Endometrial microvascular endothelial cells (primary cell): Measurements from ENCODE around the gene LCE1E. TPM values are rescaled to one million over a fixed set of nuclear protein-coding genes. Genes with fewer than 3 reads are reported as not detected.

Source experiments
- in situ Hi-C: cut with HindIII; loops from 2 replicates; pipeline ENCODE4 v1.10.0; 2017; ENCODE audit warnings: low sequenced_read_pairs, low pct_unique_long_range_greater_than_20kb; ENCODE audit errors: inconsistent ontology term
- total RNA-seq: library from RNA; depleted of rRNA; stranded (reverse); fragments of >200 nt; gene quantifications from one replicate; pipeline ENCODE4 v1.2.3, GENCODE V29; 2015; ENCODE audit errors: inconsistent ontology term

Gene LCE1E
- total RNA-seq: not detected

DNA sequence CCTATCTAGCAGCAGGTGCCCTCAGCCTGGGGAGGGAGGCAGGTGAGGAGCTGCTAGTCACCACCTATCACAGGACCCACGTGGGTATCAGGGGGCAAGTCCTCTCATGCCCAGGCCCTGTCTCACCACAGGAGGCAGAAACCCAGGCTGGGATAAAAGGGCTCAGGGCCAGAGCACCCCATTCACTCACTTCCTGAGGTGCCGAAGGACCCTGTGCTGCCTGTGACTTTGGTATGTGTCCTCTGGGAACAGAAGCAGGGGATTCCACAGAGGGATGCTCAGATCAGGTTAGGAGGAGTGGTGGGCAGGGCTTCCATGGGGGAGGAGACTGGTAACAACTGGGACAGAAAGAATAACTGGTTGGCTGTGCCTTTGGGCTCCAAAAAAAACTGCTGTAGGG is at the start of gene LCE1E:
LCE1E (plus strand) TSS at position 181 of the 400 bp plus-strand sequence. CDS start 1,043 bp downstream, outside the sequence.
- in situ Hi-C loops: no loop called here

- in situ Hi-C loops: no loop called here
These were observed 48.1 kb upstream of the LCE1E start for GRCh38 chr1:152737997-152738396.

GRCh38 chr1:152739841-152740240 is 46.2 kb upstream of the LCE1E start:
- in situ Hi-C loops: no loop called here

- in situ Hi-C loops: no loop called here
These were observed 44.4 kb upstream of the LCE1E start for GRCh38 chr1:152741656-152742055.

DNA sequence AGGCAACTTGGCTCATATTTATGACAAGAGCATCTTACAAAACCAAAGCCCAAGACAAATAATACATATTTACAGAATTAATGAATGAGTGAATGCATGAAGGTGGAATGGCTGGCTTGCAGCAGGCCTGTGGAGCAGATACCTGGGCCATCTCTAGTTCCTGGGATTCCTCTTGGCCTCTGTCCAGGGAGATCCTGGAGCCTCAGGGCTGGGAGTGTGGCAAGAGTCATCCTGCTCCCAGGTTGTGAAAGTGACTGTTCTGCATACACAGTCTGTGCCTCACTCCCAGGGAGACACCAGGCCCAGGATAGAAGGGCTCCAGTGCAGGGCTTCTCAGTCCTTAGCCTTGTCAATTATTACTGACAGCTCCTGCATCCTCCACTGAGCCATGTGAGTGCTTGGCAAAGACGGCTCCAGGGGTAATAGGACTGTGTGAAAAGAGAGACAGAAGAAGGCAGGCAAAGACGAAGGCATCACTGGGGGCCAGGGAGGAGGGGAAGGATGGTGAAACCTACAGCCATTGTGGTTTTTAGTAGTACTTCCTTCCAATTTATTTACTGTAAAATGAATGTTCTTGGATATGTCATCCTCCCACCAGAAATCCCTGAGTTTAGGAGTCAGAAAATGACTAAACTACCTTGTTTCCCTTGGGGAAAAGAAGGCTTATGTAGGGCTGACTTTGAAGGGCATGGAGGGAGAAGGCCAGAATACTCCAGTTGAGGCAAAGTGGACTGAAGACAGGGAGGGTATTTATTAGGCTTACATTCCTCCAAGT is 42.5 kb upstream of the LCE1E start:
- in situ Hi-C loops: no loop called here

GRCh38 chr1:152745289-152745704 is 40.8 kb upstream of the LCE1E start:
- in situ Hi-C loops: no loop called here

GRCh38 chr1:152745765-152746444 is 40.2 kb upstream of the LCE1E start:
- in situ Hi-C loops: no loop called here

DNA sequence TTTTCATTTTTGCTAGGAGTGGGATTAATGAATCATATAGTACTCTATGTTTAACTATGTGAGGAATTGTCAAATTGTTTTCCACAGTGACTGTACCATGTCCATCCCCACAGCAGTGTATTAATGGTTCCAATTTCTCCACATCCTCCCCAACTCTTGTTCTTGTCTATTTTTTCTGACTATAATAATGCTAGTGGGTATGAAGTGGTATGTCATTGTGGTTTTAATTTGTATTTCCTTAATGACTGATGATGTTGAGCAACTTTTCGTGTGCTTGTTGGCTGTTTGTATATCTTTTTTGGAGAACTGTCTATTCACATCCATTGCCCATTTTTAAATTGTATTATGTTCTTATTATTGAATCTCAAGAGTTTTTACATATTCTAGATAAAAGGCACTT is 38.2 kb upstream of the LCE1E start:
- in situ Hi-C loops: no loop called here

DNA sequence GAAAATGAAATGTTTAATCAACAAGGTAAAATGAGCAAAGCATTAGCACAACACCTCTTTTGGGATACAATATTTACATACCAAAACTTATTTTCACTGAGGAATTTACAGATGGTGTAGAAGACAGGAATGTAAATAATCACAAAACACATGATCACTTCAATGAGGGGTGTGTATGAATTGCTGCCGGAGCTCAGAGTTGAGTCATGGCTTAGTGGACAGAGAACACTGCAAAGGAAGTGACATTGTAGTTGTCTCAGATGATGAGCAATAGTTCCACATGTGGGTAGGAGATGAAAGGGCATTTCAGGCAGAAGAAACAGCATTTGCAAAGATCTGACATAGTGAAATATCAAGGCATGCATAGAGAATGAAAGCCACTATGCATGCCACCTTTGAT is 33.8 kb upstream of the LCE1E start:
- in situ Hi-C loops: no loop called here

DNA sequence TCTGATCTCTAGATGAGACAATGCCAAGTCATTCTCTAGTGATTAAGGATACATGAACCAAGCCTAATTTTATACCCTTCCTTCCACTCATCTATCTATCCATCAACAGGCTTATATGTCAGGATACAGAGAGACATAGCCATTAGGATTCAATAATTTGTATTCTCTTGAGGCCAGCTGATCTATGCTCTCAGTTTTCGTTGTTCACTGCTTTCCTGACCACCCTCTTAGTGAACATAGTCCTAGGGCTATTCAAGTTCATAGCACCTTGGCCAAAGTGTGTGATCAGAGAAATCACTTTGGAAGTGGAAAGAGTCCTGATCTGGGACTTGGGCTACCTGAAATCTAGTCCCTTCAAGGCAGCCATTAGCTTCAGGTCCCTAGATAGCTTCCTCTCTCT is 32.5 kb upstream of the LCE1E start:
- in situ Hi-C loops: no loop called here

- in situ Hi-C loops: no loop called here
These were observed 29.2 kb upstream of the LCE1E start for GRCh38 chr1:152756872-152757271.

DNA sequence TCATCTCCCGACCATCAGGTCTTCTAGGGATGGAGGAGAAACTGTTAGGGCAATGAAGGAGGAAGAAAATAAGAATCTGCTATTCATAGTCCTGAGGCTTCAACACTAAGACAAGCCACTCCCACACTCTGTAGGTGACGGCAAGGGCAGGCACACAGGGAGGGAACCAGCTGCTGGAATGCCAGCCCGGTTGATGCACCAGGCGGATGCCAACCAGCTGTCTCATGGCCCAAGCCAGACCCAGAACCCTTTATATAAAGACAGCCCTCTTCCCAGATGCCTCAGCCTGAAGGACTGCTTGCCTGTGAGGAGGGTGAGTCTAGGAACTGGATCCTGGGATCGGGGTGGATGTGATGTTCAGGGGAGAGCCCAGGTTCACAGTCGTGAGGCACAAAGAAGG is 28.3 kb upstream of the LCE1E start, which contains the start of gene KPRP:
KPRP (plus strand) TSS at position 279 of the 400 bp plus-strand sequence. CDS start 1,564 bp downstream, outside the sequence.
- in situ Hi-C loops: no loop called here

DNA sequence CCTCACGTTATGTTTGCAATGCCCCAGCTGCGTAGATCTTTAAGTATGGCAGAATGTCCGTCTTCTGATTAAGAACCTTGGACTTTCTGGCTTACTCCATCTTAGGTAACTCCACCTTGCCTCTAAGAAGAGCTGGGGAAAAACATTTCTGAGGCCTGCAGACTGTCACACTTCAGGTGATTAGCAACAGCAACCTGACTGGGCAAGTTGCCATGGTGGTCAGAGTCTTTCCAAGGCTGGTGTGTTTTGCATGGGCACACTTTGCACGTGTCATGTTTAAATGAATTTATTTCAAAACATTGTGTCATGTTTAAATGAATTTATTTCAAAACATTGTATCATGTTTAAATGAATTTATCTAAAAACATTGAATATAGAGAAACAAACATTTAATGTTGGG is 27.4 kb upstream of the LCE1E start:
- in situ Hi-C loops: no loop called here

- in situ Hi-C loops: no loop called here
These were observed 26.4 kb upstream of the LCE1E start for GRCh38 chr1:152759453-152760173.

DNA sequence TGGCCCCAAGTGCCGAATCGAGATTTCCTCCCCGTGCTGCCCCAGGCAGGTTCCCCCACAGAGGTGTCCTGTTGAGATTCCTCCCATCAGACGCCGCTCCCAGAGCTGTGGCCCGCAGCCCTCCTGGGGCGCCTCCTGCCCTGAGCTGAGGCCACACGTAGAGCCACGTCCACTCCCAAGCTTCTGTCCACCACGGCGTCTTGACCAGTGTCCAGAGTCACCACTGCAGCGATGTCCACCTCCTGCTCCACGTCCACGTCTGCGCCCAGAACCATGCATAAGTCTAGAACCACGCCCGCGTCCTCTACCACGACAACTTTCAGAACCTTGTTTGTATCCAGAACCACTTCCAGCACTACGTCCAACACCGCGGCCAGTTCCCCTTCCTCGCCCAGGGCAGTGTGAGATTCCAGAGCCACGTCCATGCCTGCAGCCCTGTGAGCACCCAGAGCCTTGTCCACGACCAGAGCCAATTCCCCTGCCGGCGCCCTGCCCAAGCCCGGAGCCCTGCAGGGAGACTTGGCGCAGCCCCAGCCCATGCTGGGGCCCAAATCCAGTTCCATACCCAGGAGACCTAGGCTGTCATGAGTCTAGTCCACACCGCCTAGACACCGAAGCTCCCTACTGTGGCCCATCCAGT is 25.4 kb upstream of the LCE1E start:
- in situ Hi-C loops: no loop called here

DNA sequence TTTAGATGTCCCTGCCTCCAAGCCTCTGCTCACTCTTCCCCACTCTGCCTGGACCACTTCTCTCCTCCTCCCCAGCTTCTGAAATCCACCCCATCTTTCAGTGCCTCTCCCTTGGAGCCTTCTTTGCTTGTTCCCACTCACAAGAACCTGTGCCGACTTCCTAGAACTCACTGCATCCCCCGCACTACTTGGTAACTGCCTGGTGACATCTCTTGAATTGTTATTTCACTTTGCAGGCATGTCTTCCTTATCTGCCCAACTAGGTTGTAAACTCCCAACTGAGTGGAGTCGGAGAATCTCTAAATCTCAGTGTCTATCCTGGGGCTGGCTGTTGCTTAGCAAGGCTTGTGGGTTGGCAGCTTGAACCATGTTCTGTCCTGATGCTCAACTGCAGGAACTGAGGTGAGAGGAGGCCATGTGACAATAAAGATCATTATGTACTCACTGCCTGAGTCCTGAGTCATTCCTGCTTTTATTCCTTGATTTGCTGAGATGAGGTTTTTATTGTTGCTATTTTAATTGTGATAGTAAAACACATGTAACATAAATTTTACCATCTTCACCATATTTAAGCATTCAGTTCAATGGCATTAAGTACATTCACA is 24.3 kb upstream of the LCE1E start:
- in situ Hi-C loops: no loop called here

DNA sequence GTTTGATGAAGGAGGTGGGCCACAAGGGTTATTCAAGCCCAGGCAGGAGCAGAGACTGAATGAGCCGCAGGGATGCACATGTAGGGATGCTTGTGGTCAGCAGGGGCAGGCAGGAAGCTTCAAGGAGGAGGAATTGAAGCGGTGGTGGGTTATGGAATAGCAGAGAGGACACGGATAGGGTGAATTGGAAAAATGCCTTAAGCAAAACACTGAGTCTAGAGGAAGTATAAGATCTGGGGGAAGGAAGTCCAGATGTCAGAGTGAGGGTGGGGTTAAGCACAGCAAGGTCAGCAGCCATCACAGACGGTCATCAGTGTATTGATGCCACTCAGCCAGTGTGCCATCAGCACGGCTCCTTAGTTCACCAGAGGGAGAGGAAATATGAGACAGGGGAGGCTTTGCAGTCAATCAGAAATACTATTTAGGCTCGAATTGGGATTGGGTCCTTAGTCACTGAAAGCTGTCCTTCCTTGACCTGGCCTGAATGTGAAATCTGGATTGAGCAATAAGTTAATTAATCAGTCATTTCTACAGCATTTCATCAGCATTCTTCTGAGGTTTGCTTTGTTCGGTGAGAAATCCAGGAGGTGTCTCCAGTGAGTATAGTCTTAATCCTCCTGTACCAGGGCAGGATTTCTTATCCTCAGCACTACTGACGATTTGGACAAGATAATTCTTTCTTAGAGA is 17.1 kb upstream of the LCE1E start:
- in situ Hi-C loops: no loop called here

DNA sequence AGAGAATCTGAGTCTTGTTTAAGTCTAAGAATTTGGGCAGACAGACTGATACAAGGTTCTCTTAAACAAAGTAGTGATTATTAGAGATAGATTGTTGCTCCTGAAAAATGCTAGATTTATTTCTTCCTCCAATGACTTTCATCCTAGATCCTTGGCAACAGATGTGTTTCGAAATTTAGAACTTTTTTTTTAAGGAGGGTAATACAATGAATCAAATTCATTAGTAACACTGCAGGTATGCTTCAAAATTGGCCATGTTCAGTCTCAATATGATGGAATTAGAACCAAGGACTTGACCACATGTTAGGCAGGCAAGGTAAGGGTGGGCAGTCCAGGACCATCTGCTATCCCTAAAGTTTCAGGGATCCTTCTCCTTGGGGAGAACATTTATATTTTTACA is 15.6 kb upstream of the LCE1E start:
- in situ Hi-C loops: no loop called here
